ENCODE measurements around the gene TBC1D16. TPM values are rescaled to one million over a fixed set of nuclear protein-coding genes. Genes with fewer than 3 reads are reported as not detected.

Gene TBC1D16
- total RNA-seq, 3 donors from 2014 or later = 10.9 to 23.4 (median 22.1) TPM

DNA sequence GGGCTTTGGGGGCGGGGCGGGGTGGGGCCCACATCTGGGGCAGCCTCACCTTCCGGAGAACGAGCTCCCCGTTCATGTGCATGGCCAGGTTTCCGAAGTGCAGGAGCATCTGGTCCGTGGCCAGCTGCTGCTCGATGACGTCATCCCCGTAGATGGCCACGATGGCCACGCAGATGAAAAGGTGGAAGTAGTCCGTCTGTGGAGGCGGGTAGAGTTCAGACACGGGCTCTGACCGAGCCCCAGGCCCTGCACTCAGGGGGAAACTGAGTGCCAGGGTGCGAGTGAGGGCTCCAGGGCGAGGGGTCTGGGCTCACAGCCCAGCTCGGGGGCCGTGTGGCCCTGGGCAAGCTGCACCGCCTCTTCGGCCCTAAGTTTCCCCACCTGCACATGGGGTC lies 93.7 kb downstream of the TBC1D16 start:
- no peaks in the 10 kb centered on the region for H3K9me3 ChIP-seq
- H3K36me3 ChIP-seq (ENCODE audit: low read depth) = no peaks in the 10 kb centered on the region
- DNase-seq (peak in 1 of 3 donors; percentile 12), ATAC-seq (no peak)
- intact Hi-C loops (cut with DNase I, micrococcal nuclease) = no loop called here
- TF ChIP-seq, protein P1, sequence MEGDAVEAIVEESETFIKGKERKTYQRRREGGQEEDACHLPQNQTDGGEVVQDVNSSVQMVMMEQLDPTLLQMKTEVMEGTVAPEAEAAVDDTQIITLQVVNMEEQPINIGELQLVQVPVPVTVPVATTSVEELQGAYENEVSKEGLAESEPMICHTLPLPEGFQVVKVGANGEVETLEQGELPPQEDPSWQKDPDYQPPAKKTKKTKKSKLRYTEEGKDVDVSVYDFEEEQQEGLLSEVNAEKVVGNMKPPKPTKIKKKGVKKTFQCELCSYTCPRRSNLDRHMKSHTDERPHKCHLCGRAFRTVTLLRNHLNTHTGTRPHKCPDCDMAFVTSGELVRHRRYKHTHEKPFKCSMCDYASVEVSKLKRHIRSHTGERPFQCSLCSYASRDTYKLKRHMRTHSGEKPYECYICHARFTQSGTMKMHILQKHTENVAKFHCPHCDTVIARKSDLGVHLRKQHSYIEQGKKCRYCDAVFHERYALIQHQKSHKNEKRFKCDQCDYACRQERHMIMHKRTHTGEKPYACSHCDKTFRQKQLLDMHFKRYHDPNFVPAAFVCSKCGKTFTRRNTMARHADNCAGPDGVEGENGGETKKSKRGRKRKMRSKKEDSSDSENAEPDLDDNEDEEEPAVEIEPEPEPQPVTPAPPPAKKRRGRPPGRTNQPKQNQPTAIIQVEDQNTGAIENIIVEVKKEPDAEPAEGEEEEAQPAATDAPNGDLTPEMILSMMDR (IDR thresholded peaks at IDR 0.05) = no peak
- no peak overlapping the region for H3K4me3 ChIP-seq
- no peaks in the 10 kb centered on the region for H3K4me1 ChIP-seq (ENCODE audit: low read depth)

DNA sequence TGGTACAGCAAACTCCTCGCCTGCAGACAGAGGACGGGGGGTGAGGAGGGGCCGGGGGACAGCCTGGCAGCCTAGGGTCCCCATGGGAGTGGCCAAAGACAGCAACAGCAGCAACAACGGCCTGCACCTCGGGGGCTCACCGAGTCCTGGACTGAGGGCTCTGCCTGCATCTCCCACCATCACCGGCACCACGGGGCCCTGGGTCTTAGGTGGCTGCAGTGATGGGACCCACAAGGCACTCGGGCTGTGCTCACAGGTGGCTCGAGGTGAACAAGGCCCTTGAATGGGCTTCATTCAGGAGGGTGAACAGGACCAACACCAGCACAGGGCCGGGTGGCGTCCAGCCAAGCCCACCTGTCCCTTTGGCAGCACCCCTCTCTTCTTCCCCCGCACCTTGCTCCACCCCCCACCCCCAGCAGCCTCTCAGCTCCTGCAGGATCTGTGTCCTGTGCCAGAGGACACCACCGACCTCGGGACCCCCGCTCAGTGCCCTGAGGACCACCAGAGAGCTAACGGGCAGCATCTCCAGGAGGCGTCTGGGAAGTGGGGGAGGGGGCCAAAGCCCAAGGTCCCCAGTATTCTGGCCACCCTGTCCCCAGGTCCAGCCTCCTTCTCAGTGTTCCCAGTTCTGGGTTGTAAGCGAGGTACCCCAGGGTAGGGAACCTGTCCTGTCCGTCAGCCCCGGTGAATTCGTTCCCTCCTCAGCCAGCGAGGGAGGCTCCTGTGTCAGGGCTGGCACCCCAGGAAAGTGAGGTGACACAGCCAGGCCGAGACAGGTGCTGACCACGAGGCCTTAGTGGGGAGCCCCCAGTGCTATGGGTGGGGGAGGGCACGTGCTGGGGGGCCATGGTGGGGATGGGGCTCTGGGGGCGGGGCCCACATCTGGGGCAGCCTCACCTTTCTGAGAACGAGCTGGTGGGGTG lies 94.3 kb downstream of the TBC1D16 start:
- peak in 2 of 3 donors; percentile 18 to 42 for DNase-seq

DNA sequence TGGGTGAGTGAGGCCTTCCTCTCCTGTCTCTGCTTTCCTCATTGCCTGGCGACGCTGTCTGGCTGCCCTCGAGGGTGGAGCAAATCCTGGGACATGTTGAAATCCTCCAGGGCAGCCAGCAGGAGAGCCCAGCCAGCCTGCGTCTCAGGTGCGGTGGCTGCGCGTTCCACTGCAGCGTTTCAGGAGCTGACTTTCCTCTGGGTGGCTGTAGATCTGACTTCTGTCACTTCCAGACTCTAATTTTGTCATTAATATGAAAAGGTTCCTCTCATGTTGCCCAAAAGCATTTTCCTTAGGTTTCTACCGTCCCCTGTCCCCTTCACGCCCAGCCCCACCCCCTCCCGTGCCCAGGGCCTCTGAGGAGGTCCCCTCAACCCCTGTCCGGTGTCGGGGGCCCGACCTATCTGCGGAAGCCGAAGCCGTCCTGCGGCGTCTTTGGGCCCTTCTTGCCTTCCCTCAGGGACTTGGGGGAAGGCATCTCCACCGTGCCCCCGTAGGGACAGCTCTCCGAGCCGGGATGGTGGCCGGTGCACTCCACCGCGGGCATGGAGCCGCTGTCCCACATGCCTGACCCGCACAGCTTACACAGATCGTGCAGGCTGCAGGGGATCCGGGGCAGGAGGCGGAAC lies 95.1 kb downstream of the TBC1D16 start:
- Histone ChIP-seq H3K9me3 (no peaks in the 10 kb centered on the region), H3K4me3 (no peak overlapping the region), H3K4me1 (ENCODE audit: low read depth) (no peaks in the 10 kb centered on the region), H3K36me3 (ENCODE audit: low read depth) (no peaks in the 10 kb centered on the region)
- TF ChIP-seq, protein P1 (IDR thresholded peaks at IDR 0.05) = no peak
- ATAC-seq (no peak), DNase-seq (peak in 2 of 3 donors; percentile 21 to 45)
- intact Hi-C loops (cut with DNase I, micrococcal nuclease) = no loop called here

More for the DNA sequence above, 94.3 kb downstream of the TBC1D16 start:
- TF ChIP-seq, protein P1 (IDR thresholded peaks at IDR 0.05) = no peak
- no peak overlapping the region for H3K4me3 ChIP-seq
- H3K9me3 ChIP-seq = no peaks in the 10 kb centered on the region
- intact Hi-C loops (cut with DNase I, micrococcal nuclease) = no loop called here
- ATAC-seq = no peak
- H3K4me1 ChIP-seq (ENCODE audit: low read depth) = no peaks in the 10 kb centered on the region
- H3K36me3 ChIP-seq (ENCODE audit: low read depth) = no peaks in the 10 kb centered on the region

DNA sequence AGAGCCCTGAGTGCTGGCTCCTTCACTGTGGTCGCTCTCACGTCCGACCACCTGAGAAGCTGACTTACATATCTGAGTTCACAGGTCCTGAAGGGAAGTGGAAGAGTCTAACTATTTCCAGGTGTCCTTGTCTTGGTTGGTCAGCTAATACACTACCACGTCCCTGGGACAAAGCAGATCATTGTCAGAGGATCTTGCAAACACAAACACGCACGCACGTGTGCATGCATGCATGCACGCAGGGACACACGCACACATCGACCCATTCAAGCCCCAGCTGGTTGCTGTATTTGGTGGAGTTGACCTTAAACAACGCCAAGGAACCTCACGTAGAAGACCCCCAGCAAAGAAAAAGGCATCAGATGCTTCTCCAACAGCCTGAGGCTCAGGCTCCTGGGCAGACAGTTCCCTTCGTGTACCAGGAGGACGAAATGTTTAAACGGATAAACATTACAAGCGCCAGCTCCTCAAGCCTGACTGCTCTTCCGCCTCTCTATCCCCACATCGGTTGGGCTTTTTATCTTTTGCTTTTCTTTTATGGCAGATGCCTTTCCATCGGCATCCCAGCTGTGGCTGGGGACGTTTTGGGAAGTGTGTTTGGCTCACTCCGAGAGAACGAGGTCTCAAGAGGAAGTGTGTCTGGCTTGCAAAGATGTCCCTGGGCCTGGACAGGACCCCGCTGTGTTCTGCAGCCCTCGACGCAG lies 95.8 kb downstream of the TBC1D16 start:
- H3K36me3 ChIP-seq (ENCODE audit: low read depth) = no peaks in the 10 kb centered on the region
- no peak for DNase-seq

DNA sequence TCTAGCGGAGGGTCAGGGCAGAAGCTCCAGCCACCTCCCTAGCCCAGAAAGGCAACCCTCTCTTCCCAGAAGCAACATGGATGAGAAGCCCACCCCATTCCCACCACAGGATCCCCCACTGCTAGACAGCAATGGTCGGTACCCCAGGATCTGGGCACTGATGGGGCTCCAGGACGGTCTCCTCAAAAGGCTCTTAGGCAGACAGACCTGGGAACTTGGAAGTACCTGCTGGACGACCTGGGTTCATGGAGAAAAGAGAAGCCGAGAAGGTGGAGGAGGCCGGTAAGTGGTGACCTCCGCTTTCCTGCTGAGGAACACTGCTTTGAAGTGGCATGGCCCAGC lies 96.6 kb downstream of the TBC1D16 start:
- DNase-seq = peak in 1 of 3 donors; percentile 12
- Histone ChIP-seq H3K36me3 (ENCODE audit: low read depth) (no peaks in the 10 kb centered on the region), H3K9me3 (no peaks in the 10 kb centered on the region), H3K4me1 (ENCODE audit: low read depth) (no peaks in the 10 kb centered on the region), H3K4me3 (no peak overlapping the region)
- ATAC-seq = no peak
- intact Hi-C loops (cut with DNase I, micrococcal nuclease) = no loop called here
- TF ChIP-seq, protein P1 (IDR thresholded peaks at IDR 0.05) = no peak

More for the DNA sequence above, 95.8 kb downstream of the TBC1D16 start:
- Histone ChIP-seq H3K4me1 (ENCODE audit: low read depth) (no peaks in the 10 kb centered on the region), H3K9me3 (no peaks in the 10 kb centered on the region), H3K4me3 (no peak overlapping the region)
- intact Hi-C loops (cut with DNase I, micrococcal nuclease) = no loop called here
- TF ChIP-seq, protein P1 (IDR thresholded peaks at IDR 0.05) = no peak
- no peak for ATAC-seq

All from mucosa of descending colon (tissue), 3 donors.